Panc1 (cell line): Measurements from ENCODE around the gene COL16A1. TPM values are rescaled to one million over a fixed set of nuclear protein-coding genes. Genes with fewer than 3 reads are reported as not detected.

Experiments used
- ATAC-seq: fragments of 200-7000 bp; cut with Tn5 transposase; 2 replicates; pipeline ENCODE4 v1.9.1; 2020; ENCODE audit warnings: mild to moderate bottlenecking, moderate library complexity
- BruUV-seq: library from RNA; stranded (reverse); fragments of 400-500 nt; replicated peaks from 2 replicates; lab custom pipeline; 2021; lab: Mats Ljungman, UMichigan
- CTCF ChIA-PET: fragments of 300-600 bp; sonication (Branson Sonifier 250); formaldehyde crosslinking; loops from one replicate; lab custom pipeline; 2022; ENCODE audit warnings: antibody characterized with exemption; lab: Charles Lee
- POLR2A ChIA-PET: fragments of 300-600 bp; sonication (Branson Sonifier 250); formaldehyde crosslinking; loops from one replicate; lab custom pipeline; 2022; ENCODE audit warnings: antibody characterized with exemption; lab: Charles Lee
- DNase-seq: peaks from one replicate; pipeline ENCODE4 v3.0.0-alpha.2; 2010; ENCODE audit warnings: low read depth, low spot score
- H3K27ac ChIP-seq: 2 replicates; pipeline ENCODE4 v1.5.1; 2011; ENCODE audit warnings: mild to moderate bottlenecking, low read length, inconsistent platforms
- H3K27me3 ChIP-seq: fragments of 200-500 bp; sonication (Bioruptor generic); 2 replicates; pipeline ENCODE4 v1.6.0; 2014; ENCODE audit warnings: low read length, inconsistent platforms; ENCODE audit not compliant: control insufficient read depth, insufficient read depth
- H3K36me3 ChIP-seq: fragments of 200-500 bp; sonication (Bioruptor generic); 2 replicates; pipeline ENCODE4 v1.5.1; 2014; ENCODE audit warnings: inconsistent platforms, mild to moderate bottlenecking, low read length, moderate library complexity; ENCODE audit not compliant: control insufficient read depth, insufficient read depth
- H3K4me1 ChIP-seq: 2 replicates; pipeline ENCODE4 v1.5.1; 2011; ENCODE audit warnings: inconsistent platforms, mild to moderate bottlenecking, low read length, moderate library complexity; ENCODE audit not compliant: control insufficient read depth, insufficient read depth
- H3K4me3 ChIP-seq, 2 experiments: 2 replicates each; pipeline ENCODE4 v1.5.1; 2011 to 2012; ENCODE audit warnings: low read depth in 2 of 2, low read length in 2 of 2, mild to moderate bottlenecking in 2 of 2, inconsistent platforms in 1 of 2, moderate library complexity in 1 of 2
- H3K9me3 ChIP-seq: fragments of 200-500 bp; sonication (Bioruptor generic); 2 replicates; pipeline ENCODE4 v1.5.1; 2014; ENCODE audit warnings: low read depth, mild to moderate bottlenecking, inconsistent platforms, low read length, moderate library complexity; ENCODE audit not compliant: control insufficient read depth, insufficient read depth
- CTCF ChIP-seq: fragments of 450-650 bp; IDR thresholded peaks from 2 replicates; pipeline ENCODE4 v1.5.1; 2017; ENCODE audit warnings: mild to moderate bottlenecking
- POLR2AphosphoS5 ChIP-seq: IDR thresholded peaks from 2 replicates; pipeline ENCODE4 v1.6.1; 2012; ENCODE audit warnings: mild to moderate bottlenecking, low read depth, low read length, moderate library complexity
- REST ChIP-seq, 2 experiments: IDR thresholded peaks; 2 replicates each; pipeline ENCODE4 v1.6.1; 2011 to 2012; ENCODE audit warnings: low read depth in 2 of 2, control low read depth in 1 of 2, low read length in 1 of 2, mild to moderate bottlenecking in 1 of 2, moderate library complexity in 1 of 2; ENCODE audit not compliant: insufficient read depth in 1 of 2
- SIN3A ChIP-seq: IDR thresholded peaks from 2 replicates; pipeline ENCODE4 v1.6.1; 2012; ENCODE audit warnings: low read depth, mild to moderate bottlenecking, low read length, moderate library complexity, borderline replicate concordance; ENCODE audit not compliant: insufficient read depth
- TCF7L2 ChIP-seq: IDR thresholded peaks from 2 replicates; pipeline ENCODE4 v1.6.1; 2011; ENCODE audit warnings: mild to moderate bottlenecking, low read depth, low read length, inconsistent platforms
- in situ Hi-C: cut with HindIII; loops from 2 replicates; pipeline ENCODE4 v1.10.0; 2016; ENCODE audit warnings: low sequenced_read_pairs, low pct_unique_long_range_greater_than_20kb
- intact Hi-C: fragments of 100-400 bp; cut with micrococcal nuclease; formaldehyde crosslinking; loops from one replicate; pipeline ENCODE4 v1.10.0; 2022; ENCODE audit not compliant: unreplicated experiment
- total RNA-seq: library from RNA; stranded (reverse); gene quantifications from one replicate; pipeline ENCODE4 v1.2.1, GENCODE V29; 2021; ENCODE audit not compliant: unreplicated experiment

The COL16A1 gene
- total RNA-seq, 1 experiment from 2014 or later = 7.6 TPM

GRCh38 chr1:31752258-31752657 lies 48.4 kb upstream of the COL16A1 start:
- ChIA-PET CTCF (no interaction called here), POLR2A (no interaction called here)
- Histone ChIP-seq H3K9me3 (no peaks in the 10 kb centered on the region), H3K36me3 (no peaks in the 10 kb centered on the region), H3K27ac (no peak overlapping the region), H3K27me3 (no peaks in the 10 kb centered on the region), H3K4me3 (no peak overlapping the region), H3K4me1 (peaks cover 32% of the 10 kb centered on the region)
- DNase-seq (no peak), ATAC-seq (no peak)
- intact Hi-C loops = no loop called here
- in situ Hi-C loops = no loop called here
- BruUV-seq = no TSS peak
- TF ChIP-seq CTCF (no peak), TCF7L2 (no peak), SIN3A (no peak), POLR2AphosphoS5 (no peak), REST (IDR thresholded peaks at IDR 0.05; ENCODE audit: insufficient read depth in 1 of 2, low read depth in 2 of 2, low read length in 1 of 2) (no peak)

- Histone ChIP-seq H3K27me3 (no peaks in the 10 kb centered on the region), H3K4me3 (no peak overlapping the region), H3K36me3 (no peaks in the 10 kb centered on the region), H3K27ac (no peak overlapping the region), H3K4me1 (peaks cover 36% of the 10 kb centered on the region), H3K9me3 (no peaks in the 10 kb centered on the region)
- no peak for ATAC-seq
- intact Hi-C loops = no loop called here
- no TSS peak for BruUV-seq
- ChIA-PET CTCF (no interaction called here), POLR2A (no interaction called here)
- TF ChIP-seq CTCF = no peak
- in situ Hi-C loops = no loop called here
- DNase-seq = no peak
These were observed 48.0 kb upstream of the COL16A1 start for GRCh38 chr1:31751822-31752241.
